H1 (cell line): Measurements from ENCODE around the gene MIP. TPM values are rescaled to one million over a fixed set of nuclear protein-coding genes. Genes with fewer than 3 reads are reported as not detected.

Experiments used
- CTCF ChIA-PET: fragments of 300-600 bp; sonication (Branson Sonifier 250); formaldehyde crosslinking; loops from one replicate; lab custom pipeline; 2021; ENCODE audit not compliant: partially characterized antibody; lab: Charles Lee
- POLR2A ChIA-PET: fragments of 300-600 bp; sonication (Branson Sonifier 250); formaldehyde crosslinking; loops from one replicate; lab custom pipeline; 2021; ENCODE audit warnings: inconsistent platforms; ENCODE audit not compliant: partially characterized antibody; lab: Charles Lee
- DNase-seq, 2 experiments: peaks; one replicate each; pipeline versions ENCODE4 v3.0.0 to v3.0.0-alpha.2; 2010 to 2022; ENCODE audit warnings: low spot score in 2 of 2, low read depth in 1 of 2, mixed read lengths in 1 of 2
- FAIRE-seq: peaks from 2 replicates; lab custom pipeline; 2011; peaks lifted over from hg19 to GRCh38; lab: Jason Lieb, UNC
- H2AFZ ChIP-seq: 2 replicates; pipeline ENCODE4 v1.8.1; 2012; ENCODE audit warnings: low read length, inconsistent platforms
- H2AK5ac ChIP-seq: 2 replicates; pipeline ENCODE4 v1.6.1; 2013; ENCODE audit warnings: low read depth, low read length
- H2BK120ac ChIP-seq: replicated peaks from 2 replicates; pipeline ENCODE3; 2013; ENCODE audit warnings: low read depth, low read length, inconsistent platforms
- H2BK12ac ChIP-seq: 2 replicates; pipeline ENCODE4 v1.6.1; 2013; ENCODE audit warnings: low read depth, low read length
- H2BK15ac ChIP-seq: 2 replicates; pipeline ENCODE4 v1.6.1; 2013; ENCODE audit warnings: low read length
- H2BK20ac ChIP-seq: 2 replicates; pipeline ENCODE4 v1.6.1; 2013; ENCODE audit warnings: low read length
- H2BK5ac ChIP-seq: 2 replicates; pipeline ENCODE4 v1.6.1; 2013; ENCODE audit warnings: low read depth, low read length
- H3K14ac ChIP-seq: 2 replicates; pipeline ENCODE4 v1.6.1; 2013; ENCODE audit warnings: inconsistent platforms; ENCODE audit not compliant: insufficient read length
- H3K18ac ChIP-seq: 2 replicates; pipeline ENCODE4 v1.6.1; 2013; ENCODE audit warnings: low read length; ENCODE audit errors: extremely low read depth
- H3K23ac ChIP-seq: 2 replicates; pipeline ENCODE4 v1.6.1; 2013; ENCODE audit warnings: inconsistent platforms; ENCODE audit not compliant: insufficient read length
- H3K23me2 ChIP-seq: 2 replicates; pipeline ENCODE4 v1.6.1; 2013; ENCODE audit warnings: low read depth, low read length
- H3K27ac ChIP-seq: 2 replicates; pipeline ENCODE4 v1.6.1; 2011; ENCODE audit warnings: low read depth, low read length, inconsistent platforms
- H3K27me3 ChIP-seq, 4 experiments: replicated peaks in 1 of 4; 1 replicate in 1 of 4; 2 replicates in 3 of 4; pipeline versions ENCODE4 v1.6.1 to v1.8.1; 2011 to 2013; ENCODE audit warnings: low read length in 3 of 4, mild to moderate bottlenecking in 3 of 4, inconsistent platforms in 2 of 4, mixed read lengths in 2 of 4, moderate library complexity in 1 of 4; ENCODE audit not compliant: control insufficient read depth in 3 of 4, insufficient read depth in 3 of 4; ENCODE audit errors: extremely low read depth in 1 of 4
- H3K36me3 ChIP-seq, 4 experiments: 2 replicates each; pipeline versions ENCODE4 v1.6.1 to v1.8.1; 2011 to 2013; ENCODE audit warnings: mild to moderate bottlenecking in 4 of 4, low read length in 3 of 4, moderate library complexity in 2 of 4, control low read depth in 1 of 4, inconsistent platforms in 1 of 4; ENCODE audit not compliant: insufficient read depth in 4 of 4, control insufficient read depth in 2 of 4
- H3K4ac ChIP-seq: replicated peaks from 2 replicates; pipeline ENCODE3; 2013; ENCODE audit warnings: low read length, low read depth, mixed read lengths, inconsistent platforms; ENCODE audit not compliant: insufficient read length
- H3K4me1 ChIP-seq, 4 experiments: replicated peaks in 1 of 4; 1 replicate in 1 of 4; 2 replicates in 3 of 4; pipeline versions ENCODE4 v1.6.1 to v1.8.1; 2011 to 2013; ENCODE audit warnings: low read length in 3 of 4, inconsistent platforms in 2 of 4, mixed read lengths in 1 of 4; ENCODE audit not compliant: insufficient read depth in 4 of 4, control insufficient read depth in 3 of 4
- H3K4me2 ChIP-seq, 2 experiments: 2 replicates each; pipeline versions ENCODE4 v1.6.1 to v1.8.1; 2011 to 2013; ENCODE audit warnings: low read depth in 2 of 2, low read length in 2 of 2, control low read depth in 1 of 2, inconsistent platforms in 1 of 2, mild to moderate bottlenecking in 1 of 2; ENCODE audit not compliant: insufficient read depth in 1 of 2
- H3K4me3 ChIP-seq, 4 experiments: fragments of 200-600, 300-600 bp in 1 of 4; sonication (generic), shearing (Covaris generic), sonication (Bioruptor Twin) in 1 of 4; 2 replicates each; pipeline versions ENCODE4 v1.5.1 to v1.8.1; 2011 to 2016; ENCODE audit warnings: low read length in 4 of 4, low read depth in 3 of 4, control low read depth in 2 of 4, inconsistent platforms in 2 of 4, mild to moderate bottlenecking in 2 of 4, mixed read lengths in 1 of 4, moderate library complexity in 1 of 4; ENCODE audit not compliant: insufficient read depth in 2 of 4; ENCODE audit errors: extremely low read depth in 1 of 4
- H3K56ac ChIP-seq: replicated peaks from 2 replicates; pipeline ENCODE3; 2013; ENCODE audit warnings: low read depth, mild to moderate bottlenecking, mixed read lengths, low read length, inconsistent platforms; ENCODE audit not compliant: insufficient read length
- H3K79me1 ChIP-seq: 2 replicates; pipeline ENCODE4 v1.6.1; 2013; ENCODE audit warnings: low read depth, low read length, control low read depth
- H3K79me2 ChIP-seq, 2 experiments: 2 replicates each; pipeline versions ENCODE4 v1.6.1 to v1.8.1; 2012 to 2013; ENCODE audit warnings: low read length in 2 of 2, mild to moderate bottlenecking in 2 of 2, inconsistent platforms in 1 of 2; ENCODE audit not compliant: insufficient read depth in 2 of 2, control insufficient read depth in 1 of 2
- H3K9ac ChIP-seq, 4 experiments: replicated peaks in 1 of 4; 1 replicate in 1 of 4; 2 replicates in 3 of 4; pipeline versions ENCODE4 v1.6.1 to v1.8.1; 2011 to 2013; ENCODE audit warnings: low read depth in 3 of 4, low read length in 3 of 4, control low read depth in 2 of 4, mild to moderate bottlenecking in 2 of 4, moderate library complexity in 2 of 4, inconsistent platforms in 1 of 4; ENCODE audit errors: extremely low read depth in 1 of 4
- H3K9me3 ChIP-seq, 2 experiments: 2 replicates each; pipeline versions ENCODE4 v1.6.1 to v1.8.1; 2012 to 2013; ENCODE audit warnings: mild to moderate bottlenecking in 2 of 2, moderate library complexity in 2 of 2, control low read depth in 1 of 2, inconsistent platforms in 1 of 2, low read depth in 1 of 2, low read length in 1 of 2, mixed read lengths in 1 of 2; ENCODE audit not compliant: insufficient read depth in 2 of 2
- H4K20me1 ChIP-seq, 2 experiments: replicated peaks in 1 of 2; 2 replicates each; pipeline versions ENCODE3 to v1.8.1; 2011 to 2013; ENCODE audit warnings: inconsistent platforms in 2 of 2, low read length in 2 of 2, mild to moderate bottlenecking in 1 of 2; ENCODE audit not compliant: insufficient read depth in 2 of 2, control insufficient read depth in 1 of 2
- H4K5ac ChIP-seq: 2 replicates; pipeline ENCODE4 v1.6.1; 2013; ENCODE audit warnings: low read length, low read depth, mixed read lengths, inconsistent platforms; ENCODE audit not compliant: insufficient read length
- H4K8ac ChIP-seq: 2 replicates; pipeline ENCODE4 v1.8.0; 2013; ENCODE audit warnings: mild to moderate bottlenecking, moderate library complexity, low read length, inconsistent platforms; ENCODE audit not compliant: insufficient read depth; ENCODE audit errors: extremely low read depth
- H4K91ac ChIP-seq: replicated peaks from 2 replicates; pipeline ENCODE3; 2013; ENCODE audit warnings: low read length, mixed read lengths, inconsistent platforms; ENCODE audit not compliant: insufficient read length
- POLR2AphosphoS5 ChIP-seq: IDR thresholded peaks from 2 replicates; pipeline ENCODE4 v1.6.1; 2011; ENCODE audit warnings: low read depth, low read length
- WGBS, 2 experiments: shearing (Covaris generic) in 1 of 2; methylation state at CpG; one replicate each; pipeline versions ENCODE4 v1.1.6 to v1.1.7; 2013 to 2015; ENCODE audit warnings: low lambda C conversion rate in 2 of 2, mixed read lengths in 2 of 2, inconsistent platforms in 1 of 2, low coverage in 1 of 2, missing lambda C conversion rate in 1 of 2; ENCODE audit not compliant: insufficient replicate concordance in 2 of 2, insufficient coverage in 1 of 2, insufficient read length in 1 of 2; ENCODE audit errors: extremely low coverage in 1 of 2, missing lambda C conversion rate in 1 of 2; 5-methylcytosine and 5-hydroxymethylcytosine counted together
- polyA plus RNA-seq, 7 experiments: library from polyadenylated mRNA; depleted of rRNA in 3 of 7; stranded (reverse) in 5 of 7; unstranded in 2 of 7; fragments of >200 nt in 5 of 7; fragments of 200-250 nt in 2 of 7; gene quantifications; 1 replicate in 5 of 7; 2 replicates in 1 of 7; 4 replicates in 1 of 7; pipeline versions ENCODE4 v1.2.1 to v1.2.3, GENCODE V29; 2011 to 2013; ENCODE audit warnings: missing spikeins in 2 of 7, mixed read lengths in 2 of 7
- total RNA-seq: library from RNA; stranded (reverse); fragmentation: NEBNext Ultra II Directional; extraction: Animal tissue kit (Norgen Biotek cat#: 25700); gene quantifications from 2 replicates; pipeline ENCODE4 v1.2.1, GENCODE V29; 2021
- TF ChIP-seq, protein P1 (sequence below): IDR thresholded peaks from 2 replicates; pipeline ENCODE4 v1.6.1; 2011; ENCODE audit warnings: low read depth, mild to moderate bottlenecking, low read length; ENCODE audit not compliant: insufficient read depth

MIP gene
- total and polyA plus RNA-seq, 2 of the 8 experiments (the other 6 are each of a cell fraction or from before 2014, with no cell fraction given) = 0.05 TPM; not detected in 1

DNA sequence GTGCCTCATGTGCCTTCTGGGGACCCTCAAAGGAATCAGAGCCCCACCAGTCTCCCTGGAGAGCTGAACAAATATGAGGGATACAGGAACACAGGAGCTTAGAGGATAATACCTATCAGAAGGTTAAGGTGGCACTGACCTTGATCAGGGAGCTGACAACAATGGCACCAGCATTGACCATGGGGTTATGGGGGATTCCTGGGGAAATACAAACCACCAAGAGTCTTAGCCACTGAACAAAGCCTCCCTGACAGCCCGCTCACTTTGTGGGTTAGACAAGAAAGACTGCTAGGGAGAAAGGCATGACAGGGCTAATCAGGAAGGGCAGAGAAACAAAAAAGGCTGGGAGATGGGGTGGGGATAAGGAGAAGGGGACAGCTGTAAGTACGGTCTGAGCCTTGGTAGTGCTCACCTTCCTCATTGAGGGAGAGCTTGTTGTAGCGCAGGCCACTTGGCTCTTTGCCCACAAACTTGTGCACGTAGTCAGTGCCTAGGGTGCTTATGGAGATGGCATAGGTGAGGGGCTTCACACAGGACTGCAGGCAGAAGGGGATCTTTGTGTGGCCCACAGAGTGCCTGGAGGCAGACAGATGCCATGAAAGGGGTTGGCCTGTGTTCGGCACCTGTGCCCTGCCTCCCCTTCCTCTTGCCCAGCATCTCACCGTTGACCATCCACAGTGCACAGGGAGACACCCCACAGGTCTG lies 23.2 kb upstream of the MIP start:
- H2BK120ac ChIP-seq = no peak overlapping the region
- WGBS, 2 experiments = 92% methylated on average over 5 of the region's 6 CpGs; no CpG with 5 or more reads in 1 of the 2 experiments
- no peak overlapping the region for H3K56ac ChIP-seq
- H2BK12ac ChIP-seq = no peak overlapping the region
- H2BK20ac ChIP-seq = no peak overlapping the region
- POLR2A ChIA-PET = interaction anchor here (0.8 to 5.7 kb wide), 7 partner anchors 8 to 225 kb away, joined by 3 to 53 read pairs (median 5); partner anchors contain the start of genes GLS2, SPRYD4 and TIMELESS
- H4K5ac ChIP-seq = no peak overlapping the region
- H3K4me1 ChIP-seq = peaks cover 0 to 3% (median 0%) of the 10 kb centered on the region in 4 experiments; a peak in 1 of 7 replicates
- H3K4me3 ChIP-seq = no peak overlapping the region
- no peaks in the 10 kb centered on the region for H3K27me3 ChIP-seq
- no peak overlapping the region for H2AFZ ChIP-seq
- TF ChIP-seq POLR2AphosphoS5 = peak; percentile 33; the same call in 1 of the 2 replicates
- TF ChIP-seq, protein P1, sequence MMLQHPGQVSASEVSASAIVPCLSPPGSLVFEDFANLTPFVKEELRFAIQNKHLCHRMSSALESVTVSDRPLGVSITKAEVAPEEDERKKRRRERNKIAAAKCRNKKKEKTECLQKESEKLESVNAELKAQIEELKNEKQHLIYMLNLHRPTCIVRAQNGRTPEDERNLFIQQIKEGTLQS = no peak
- H3K14ac ChIP-seq = no peak overlapping the region
- H3K23ac ChIP-seq = no peak overlapping the region
- H3K4ac ChIP-seq = no peak overlapping the region
- H4K91ac ChIP-seq = no peak overlapping the region
- no peaks in the 10 kb centered on the region for H3K9me3 ChIP-seq
- H3K79me1 ChIP-seq = peaks cover 6% of the 10 kb centered on the region
- no peak overlapping the region for H3K9ac ChIP-seq
- no peak overlapping the region for H3K18ac ChIP-seq
- CTCF ChIA-PET = interaction anchor here (0.9 to 2.8 kb wide), 6 partner anchors 14 to 161 kb away, joined by 3 to 10 read pairs (median 4); partner anchors contain the start of genes CNPY2 and STAT2
- H3K4me2 ChIP-seq = no peak overlapping the region
- H2BK5ac ChIP-seq = no peak overlapping the region
- no peaks in the 10 kb centered on the region for H3K23me2 ChIP-seq
- no peak overlapping the region for H2BK15ac ChIP-seq
- H3K36me3 ChIP-seq = peaks cover 0 to 6% (median 0%) of the 10 kb centered on the region in 4 experiments; a peak in 5 of 8 replicates
- no peak for FAIRE-seq
- no peak overlapping the region for H2AK5ac ChIP-seq
- no peaks in the 10 kb centered on the region for H3K79me2 ChIP-seq
- H4K8ac ChIP-seq = no peak overlapping the region
- DNase-seq = no peak
- no peak overlapping the region for H3K27ac ChIP-seq
- H4K20me1 ChIP-seq = peaks cover 2% of the 10 kb centered on the region in 2 experiments
